GM23338 (cell line): ENCODE results near the gene ACD. TPM values are rescaled to one million over a fixed set of nuclear protein-coding genes. Genes with fewer than 3 reads are reported as not detected.

Source experiments
- ATAC-seq: fragments of 200-7000 bp; cut with Tn5 transposase; 3 replicates; pipeline ENCODE4 v1.9.1; 2020
- DNase-seq: peaks from one replicate; pipeline ENCODE4 v3.0.0-alpha.2; 2015; ENCODE audit warnings: low spot score
- H2AFZ ChIP-seq: fragments of 200-600 bp; sonication (generic); 2 replicates; pipeline ENCODE4 v1.8.0; 2016; ENCODE audit warnings: antibody characterized with exemption, mild to moderate bottlenecking, moderate library complexity
- H3F3A ChIP-seq: fragments of 200-600 bp; sonication (generic); replicated peaks from 2 replicates; pipeline ENCODE4 v1.8.0; 2017; ENCODE audit warnings: antibody characterized with exemption, mixed run types, low read depth
- H3K27ac ChIP-seq: fragments of 200-600 bp; sonication (generic); 2 replicates; pipeline ENCODE4 v1.6.1; 2016; ENCODE audit warnings: low read depth
- H3K27me3 ChIP-seq: fragments of 200-600 bp; sonication (generic); 2 replicates; pipeline ENCODE4 v1.8.0; 2016; ENCODE audit warnings: mild to moderate bottlenecking, mixed run types, moderate library complexity; ENCODE audit not compliant: insufficient read depth
- H3K36me3 ChIP-seq: fragments of 200-600 bp; sonication (generic); 2 replicates; pipeline ENCODE4 v1.8.0; 2016; ENCODE audit warnings: mild to moderate bottlenecking; ENCODE audit not compliant: insufficient read depth
- H3K4me1 ChIP-seq: fragments of 200-600 bp; sonication (generic); 2 replicates; pipeline ENCODE4 v1.8.0; 2016; ENCODE audit warnings: mild to moderate bottlenecking, moderate library complexity; ENCODE audit not compliant: insufficient read depth
- H3K4me2 ChIP-seq: fragments of 200-600 bp; sonication (generic); 2 replicates; pipeline ENCODE4 v1.7.1; 2017; ENCODE audit warnings: mixed run types
- H3K4me3 ChIP-seq: fragments of 200-600 bp; sonication (generic); 2 replicates; pipeline ENCODE4 v1.6.1; 2016; ENCODE audit warnings: mixed run types
- H3K79me2 ChIP-seq: fragments of 200-600 bp; sonication (generic); replicated peaks from 2 replicates; pipeline ENCODE4 v1.8.0; 2017; ENCODE audit warnings: mild to moderate bottlenecking; ENCODE audit not compliant: insufficient read depth
- H3K9me2 ChIP-seq: fragments of 200-600 bp; sonication (generic); 2 replicates; pipeline ENCODE4 v1.8.0; 2017; ENCODE audit not compliant: insufficient read depth
- H4K20me1 ChIP-seq: fragments of 200-600 bp; sonication (generic); replicated peaks from 2 replicates; pipeline ENCODE4 v1.8.0; 2017; ENCODE audit warnings: mild to moderate bottlenecking; ENCODE audit not compliant: insufficient read depth
- H3K27ac Mint-ChIP-seq: 2 replicates; pipeline ENCODE4 v1.8.0; 2020; ENCODE audit warnings: inconsistent platforms, mild to moderate bottlenecking, moderate library complexity, mixed read lengths
- H3K27me3 Mint-ChIP-seq: 3 replicates; pipeline ENCODE4 v1.8.0; 2022; ENCODE audit warnings: low read depth, mild to moderate bottlenecking, moderate library complexity, mixed read lengths, inconsistent platforms; ENCODE audit not compliant: insufficient read depth, poor library complexity
- H3K36me3 Mint-ChIP-seq: 3 replicates; pipeline ENCODE4 v1.8.0; 2021; ENCODE audit warnings: low read depth, mild to moderate bottlenecking, inconsistent platforms, moderate library complexity, mixed read lengths
- H3K4me1 Mint-ChIP-seq: 3 replicates; pipeline ENCODE4 v1.8.0; 2020; ENCODE audit warnings: mild to moderate bottlenecking, inconsistent platforms, mixed read lengths
- H3K4me3 Mint-ChIP-seq: 3 replicates; pipeline ENCODE4 v1.8.0; 2021; ENCODE audit warnings: moderate library complexity, mild to moderate bottlenecking, inconsistent platforms, mixed read lengths
- H3K9me3 Mint-ChIP-seq: 3 replicates; pipeline ENCODE4 v1.8.0; 2020; ENCODE audit warnings: moderate library complexity, mild to moderate bottlenecking, inconsistent platforms, mixed read lengths
- CREB1 ChIP-seq: fragments of 250-450 bp; sonication (Bioruptor Pico); IDR thresholded peaks from 2 replicates; pipeline ENCODE4 v1.5.0; 2020; ENCODE audit warnings: low read depth, mild to moderate bottlenecking, moderate library complexity
- EZH2 ChIP-seq: fragments of 200-600 bp; sonication (generic); IDR thresholded peaks from one replicate; pipeline ENCODE4 v1.8.0; 2017; ENCODE audit warnings: antibody characterized with exemption, mild to moderate bottlenecking, low read depth; ENCODE audit not compliant: unreplicated experiment
- EZH2phosphoT487 ChIP-seq: fragments of 200-600 bp; sonication (generic); IDR thresholded peaks from one replicate; pipeline ENCODE4 v1.8.1; 2018; ENCODE audit warnings: antibody characterized with exemption; ENCODE audit not compliant: unreplicated experiment
- JUNB ChIP-seq: IDR thresholded peaks from one replicate; pipeline ENCODE4 v1.6.1; 2016; ENCODE audit warnings: antibody characterized with exemption; ENCODE audit not compliant: unreplicated experiment
- NANOG ChIP-seq: IDR thresholded peaks from 2 replicates; pipeline ENCODE4 v1.6.1; 2016; ENCODE audit warnings: antibody characterized with exemption, borderline replicate concordance
- POLR2AphosphoS5 ChIP-seq: IDR thresholded peaks from 2 replicates; pipeline ENCODE4 v1.6.1; 2016; ENCODE audit warnings: antibody characterized with exemption, low read depth
- STAT1 ChIP-seq: IDR thresholded peaks from one replicate; pipeline ENCODE4 v1.6.1; 2016; ENCODE audit warnings: antibody characterized with exemption; ENCODE audit not compliant: unreplicated experiment
- ZNF114 ChIP-seq: fragments of 250-450 bp; sonication (Bioruptor Pico); IDR thresholded peaks from 2 replicates; pipeline ENCODE4 v1.5.0; 2020; ENCODE audit warnings: mild to moderate bottlenecking, moderate library complexity
- ZNF331 ChIP-seq: fragments of 250-450 bp; sonication (Bioruptor Pico); IDR thresholded peaks from 2 replicates; pipeline ENCODE4 v1.5.0; 2020; ENCODE audit warnings: low read depth, mild to moderate bottlenecking, moderate library complexity
- ZNF462 ChIP-seq: fragments of 250-450 bp; sonication (Bioruptor Pico); IDR thresholded peaks from 2 replicates; pipeline ENCODE4 v1.5.0; 2020; ENCODE audit warnings: mild to moderate bottlenecking, moderate library complexity
- polyA plus RNA-seq: library from polyadenylated mRNA; unstranded; fragments of >200 nt; fragmentation: Nextera tagmentation; extraction: Ambion mirVana; gene quantifications from 2 replicates; pipeline ENCODE4 v1.2.1, GENCODE V29; 2016
- total RNA-seq: library from RNA; depleted of rRNA; stranded (reverse); fragments of >200 nt; shearing (Covaris generic); gene quantifications from 2 replicates; pipeline ENCODE4 v1.2.3, GENCODE V29; 2014
- TF ChIP-seq, protein P1 (sequence below): IDR thresholded peaks from 2 replicates; pipeline ENCODE4 v1.6.1; 2016; ENCODE audit warnings: antibody characterized with exemption
- TF ChIP-seq, protein P2 (sequence below): IDR thresholded peaks from one replicate; pipeline ENCODE4 v1.6.1; 2018; ENCODE audit warnings: antibody characterized with exemption; ENCODE audit not compliant: unreplicated experiment

Gene ACD
- total and polyA plus RNA-seq, 2 experiments from 2014 or later = 38.7 to 51.7 TPM

- no peaks in the 10 kb centered on the region for H3K79me2 ChIP-seq
- Mint-ChIP-seq H3K9me3 (no peaks in the 10 kb centered on the region), H3K27me3 (peaks cover 74% of the 10 kb centered on the region), H3K4me3 (peak overlapping the region; percentile 55), H3K36me3 (peaks cover 4% of the 10 kb centered on the region; the same call in 1 of the 3 replicates), H3K27ac (no peak overlapping the region), H3K4me1 (peaks cover 13% of the 10 kb centered on the region)
- TF ChIP-seq ZNF331 = no peak
- TF ChIP-seq, protein P1, sequence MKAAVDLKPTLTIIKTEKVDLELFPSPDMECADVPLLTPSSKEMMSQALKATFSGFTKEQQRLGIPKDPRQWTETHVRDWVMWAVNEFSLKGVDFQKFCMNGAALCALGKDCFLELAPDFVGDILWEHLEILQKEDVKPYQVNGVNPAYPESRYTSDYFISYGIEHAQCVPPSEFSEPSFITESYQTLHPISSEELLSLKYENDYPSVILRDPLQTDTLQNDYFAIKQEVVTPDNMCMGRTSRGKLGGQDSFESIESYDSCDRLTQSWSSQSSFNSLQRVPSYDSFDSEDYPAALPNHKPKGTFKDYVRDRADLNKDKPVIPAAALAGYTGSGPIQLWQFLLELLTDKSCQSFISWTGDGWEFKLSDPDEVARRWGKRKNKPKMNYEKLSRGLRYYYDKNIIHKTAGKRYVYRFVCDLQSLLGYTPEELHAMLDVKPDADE = no peak
- no peak for TF ChIP-seq EZH2phosphoT487
- TF ChIP-seq POLR2AphosphoS5 = no peak
- no peak for TF ChIP-seq CREB1 (CRISPR knock-in tag)
- TF ChIP-seq STAT1 = no peak
- no peak for TF ChIP-seq NANOG
- TF ChIP-seq ZNF114 (CRISPR knock-in tag) = no peak
- no peak for TF ChIP-seq EZH2
- TF ChIP-seq, protein P2, sequence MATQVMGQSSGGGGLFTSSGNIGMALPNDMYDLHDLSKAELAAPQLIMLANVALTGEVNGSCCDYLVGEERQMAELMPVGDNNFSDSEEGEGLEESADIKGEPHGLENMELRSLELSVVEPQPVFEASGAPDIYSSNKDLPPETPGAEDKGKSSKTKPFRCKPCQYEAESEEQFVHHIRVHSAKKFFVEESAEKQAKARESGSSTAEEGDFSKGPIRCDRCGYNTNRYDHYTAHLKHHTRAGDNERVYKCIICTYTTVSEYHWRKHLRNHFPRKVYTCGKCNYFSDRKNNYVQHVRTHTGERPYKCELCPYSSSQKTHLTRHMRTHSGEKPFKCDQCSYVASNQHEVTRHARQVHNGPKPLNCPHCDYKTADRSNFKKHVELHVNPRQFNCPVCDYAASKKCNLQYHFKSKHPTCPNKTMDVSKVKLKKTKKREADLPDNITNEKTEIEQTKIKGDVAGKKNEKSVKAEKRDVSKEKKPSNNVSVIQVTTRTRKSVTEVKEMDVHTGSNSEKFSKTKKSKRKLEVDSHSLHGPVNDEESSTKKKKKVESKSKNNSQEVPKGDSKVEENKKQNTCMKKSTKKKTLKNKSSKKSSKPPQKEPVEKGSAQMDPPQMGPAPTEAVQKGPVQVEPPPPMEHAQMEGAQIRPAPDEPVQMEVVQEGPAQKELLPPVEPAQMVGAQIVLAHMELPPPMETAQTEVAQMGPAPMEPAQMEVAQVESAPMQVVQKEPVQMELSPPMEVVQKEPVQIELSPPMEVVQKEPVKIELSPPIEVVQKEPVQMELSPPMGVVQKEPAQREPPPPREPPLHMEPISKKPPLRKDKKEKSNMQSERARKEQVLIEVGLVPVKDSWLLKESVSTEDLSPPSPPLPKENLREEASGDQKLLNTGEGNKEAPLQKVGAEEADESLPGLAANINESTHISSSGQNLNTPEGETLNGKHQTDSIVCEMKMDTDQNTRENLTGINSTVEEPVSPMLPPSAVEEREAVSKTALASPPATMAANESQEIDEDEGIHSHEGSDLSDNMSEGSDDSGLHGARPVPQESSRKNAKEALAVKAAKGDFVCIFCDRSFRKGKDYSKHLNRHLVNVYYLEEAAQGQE = no peak
- no peak for TF ChIP-seq JUNB
- TF ChIP-seq ZNF462 (CRISPR knock-in tag) = no peak
- ATAC-seq (peak; percentile 69), DNase-seq (peak; percentile 96)
- no peaks in the 10 kb centered on the region; the same call in 1 of the 2 replicates for H4K20me1 ChIP-seq
- H3K36me3 ChIP-seq = no peaks in the 10 kb centered on the region
- H3K4me1 ChIP-seq = no peaks in the 10 kb centered on the region; the same call in 1 of the 2 replicates
- H3K4me3 ChIP-seq = peak overlapping the region; percentile 45
- 0 out of 2 replicates have a peak overlapping the region, but pooled peaks have one; percentile 86 for H2AFZ ChIP-seq
- peaks cover 82% of the 10 kb centered on the region for H3K27me3 ChIP-seq
- H3F3A ChIP-seq = peaks cover 4% of the 10 kb centered on the region; the same call in 1 of the 2 replicates
- H3K4me2 ChIP-seq = peak overlapping the region; percentile 78
- H3K9me2 ChIP-seq = no peaks in the 10 kb centered on the region
- no peak overlapping the region for H3K27ac ChIP-seq
Observed at GRCh38 chr16:67649494-67649931, 10.5 kb downstream of the ACD start.
